IMR-90 (cell line): ENCODE measurements around the gene FAM221A. TPM values are rescaled to one million over a fixed set of nuclear protein-coding genes. Genes with fewer than 3 reads are reported as not detected.

Experiments
- ATAC-seq: fragments of 200-7000 bp; cut with Tn5 transposase; 2 replicates; pipeline ENCODE4 v1.9.1; 2020; ENCODE audit warnings: low read depth, mild to moderate bottlenecking, moderate library complexity
- BruUV-seq: library from RNA; stranded (reverse); fragments of 400-500 nt; replicated peaks from 2 replicates; lab custom pipeline; 2021; lab: Mats Ljungman, UMichigan
- CTCF ChIA-PET: fragments of 300-600 bp; formaldehyde crosslinking; extraction: SDS; loops from one replicate; lab custom pipeline; 2021; ENCODE audit warnings: antibody characterized with exemption; lab: Yijun Ruan, JAX
- POLR2A ChIA-PET: fragments of 300-600 bp; sonication (Branson Sonifier 250); formaldehyde crosslinking; loops from one replicate; lab custom pipeline; 2022; ENCODE audit warnings: antibody characterized with exemption; ENCODE audit not compliant: unreplicated experiment; lab: Charles Lee
- DNase-seq: peaks from one replicate; pipeline ENCODE4 v3.0.0; 2013
- H2AFZ ChIP-seq: replicated peaks from 2 replicates; pipeline ENCODE3; 2013; ENCODE audit warnings: low read length, mild to moderate bottlenecking; ENCODE audit not compliant: poor library complexity
- H2AK5ac ChIP-seq: 2 replicates; pipeline ENCODE4 v1.6.1; 2013; ENCODE audit warnings: low read depth, low read length, inconsistent platforms
- H2AK9ac ChIP-seq: replicated peaks from 2 replicates; pipeline ENCODE3; 2013; ENCODE audit warnings: mild to moderate bottlenecking, low read depth, low read length, moderate library complexity; ENCODE audit not compliant: poor library complexity
- H2BK120ac ChIP-seq: 2 replicates; pipeline ENCODE4 v1.6.1; 2013; ENCODE audit warnings: low read depth, low read length, inconsistent platforms
- H2BK15ac ChIP-seq: 3 replicates; pipeline ENCODE4 v1.6.1; 2013; ENCODE audit warnings: low read depth, low read length, inconsistent platforms
- H2BK20ac ChIP-seq: 2 replicates; pipeline ENCODE4 v1.6.1; 2013; ENCODE audit warnings: low read depth, mild to moderate bottlenecking, inconsistent platforms, low read length, moderate library complexity
- H2BK5ac ChIP-seq: 2 replicates; pipeline ENCODE4 v1.6.1; 2013; ENCODE audit warnings: mild to moderate bottlenecking, low read depth, low read length, inconsistent platforms; ENCODE audit not compliant: poor library complexity, severe bottlenecking
- H3K14ac ChIP-seq: replicated peaks from 2 replicates; pipeline ENCODE4 v1.6.1; 2013; ENCODE audit warnings: low read depth, low read length, inconsistent platforms
- H3K18ac ChIP-seq: 2 replicates; pipeline ENCODE4 v1.6.1; 2013; ENCODE audit warnings: low read depth, low read length, control low read depth
- H3K23ac ChIP-seq: 2 replicates; pipeline ENCODE4 v1.6.1; 2013; ENCODE audit warnings: low read depth, low read length, inconsistent platforms
- H3K27ac ChIP-seq: 2 replicates; pipeline ENCODE4 v1.5.1; 2013; ENCODE audit warnings: mild to moderate bottlenecking, control low read depth, low read length; ENCODE audit not compliant: insufficient read depth
- H3K27me3 ChIP-seq: 2 replicates; pipeline ENCODE4 v1.6.1; 2013; ENCODE audit warnings: low read length; ENCODE audit not compliant: control insufficient read depth, insufficient read depth
- H3K36me3 ChIP-seq: 2 replicates; pipeline ENCODE4 v1.6.1; 2013; ENCODE audit warnings: low read length, mixed read lengths; ENCODE audit not compliant: control insufficient read depth, insufficient read depth
- H3K4ac ChIP-seq: 2 replicates; pipeline ENCODE4 v1.6.1; 2013; ENCODE audit warnings: low read depth, low read length, inconsistent platforms
- H3K4me1 ChIP-seq: 2 replicates; pipeline ENCODE4 v1.6.1; 2013; ENCODE audit warnings: low read length, mixed read lengths; ENCODE audit not compliant: control insufficient read depth, insufficient read depth
- H3K4me2 ChIP-seq: 2 replicates; pipeline ENCODE4 v1.6.1; 2013; ENCODE audit warnings: low read depth, mild to moderate bottlenecking, control low read depth, low read length, moderate library complexity
- H3K4me3 ChIP-seq: 2 replicates; pipeline ENCODE4 v1.5.1; 2013; ENCODE audit warnings: low read depth, mild to moderate bottlenecking, control low read depth, low read length, moderate library complexity; ENCODE audit not compliant: insufficient read depth
- H3K56ac ChIP-seq: 2 replicates; pipeline ENCODE4 v1.6.1; 2013; ENCODE audit warnings: low read length, inconsistent platforms; ENCODE audit not compliant: insufficient read depth; ENCODE audit errors: extremely low read depth
- H3K79me1 ChIP-seq, 2 experiments: 2 replicates each; pipeline ENCODE4 v1.6.1; 2013; ENCODE audit warnings: low read length in 2 of 2, inconsistent platforms in 1 of 2, low read depth in 1 of 2
- H3K9ac ChIP-seq: 2 replicates; pipeline ENCODE4 v1.6.1; 2013; ENCODE audit warnings: low read depth, low read length, control low read depth
- H3K9me1 ChIP-seq: 2 replicates; pipeline ENCODE4 v1.6.1; 2013; ENCODE audit warnings: low read length, inconsistent platforms; ENCODE audit not compliant: insufficient read depth
- H3K9me3 ChIP-seq: 2 replicates; pipeline ENCODE4 v1.6.1; 2013; ENCODE audit warnings: low read length; ENCODE audit not compliant: control insufficient read depth, insufficient read depth
- H4K20me1 ChIP-seq: 2 replicates; pipeline ENCODE4 v1.6.1; 2013; ENCODE audit warnings: low read length, inconsistent platforms; ENCODE audit not compliant: insufficient read depth
- H4K5ac ChIP-seq: 2 replicates; pipeline ENCODE4 v1.6.1; 2013; ENCODE audit warnings: mild to moderate bottlenecking, low read depth, low read length, control low read depth
- H4K8ac ChIP-seq, 2 experiments: 2 replicates each; pipeline ENCODE4 v1.6.1; 2013; ENCODE audit warnings: low read depth in 2 of 2, low read length in 2 of 2, control low read depth in 1 of 2, inconsistent platforms in 1 of 2
- H4K91ac ChIP-seq: 2 replicates; pipeline ENCODE4 v1.6.1; 2013; ENCODE audit warnings: low read depth, low read length, inconsistent platforms; ENCODE audit not compliant: insufficient read depth
- CEBPB ChIP-seq: IDR thresholded peaks from 2 replicates; pipeline ENCODE4 v1.6.1; 2012; ENCODE audit warnings: low read depth, low read length, improper control_type of control experiment
- POLR2A ChIP-seq: IDR thresholded peaks from 2 replicates; pipeline ENCODE4 v1.6.1; 2012; ENCODE audit warnings: mild to moderate bottlenecking, low read depth, low read length
- RAD21 ChIP-seq: IDR thresholded peaks from 2 replicates; pipeline ENCODE4 v1.6.1; 2012; ENCODE audit warnings: low read length, improper control_type of control experiment
- RCOR1 ChIP-seq: IDR thresholded peaks from 2 replicates; pipeline ENCODE4 v1.6.1; 2012; ENCODE audit warnings: mild to moderate bottlenecking, low read length, improper control_type of control experiment; ENCODE audit not compliant: insufficient replicate concordance
- SMC3 ChIP-seq: fragments of 150-350 bp; IDR thresholded peaks from 2 replicates; pipeline ENCODE4 v1.6.1; 2016; ENCODE audit warnings: low read depth, mild to moderate bottlenecking, antibody characterized with exemption, low read length, moderate library complexity
- dilution Hi-C: fragments of 300-500 bp; cut with HindIII; formaldehyde crosslinking; loops from one replicate; pipeline ENCODE4 v1.14.3; 2018; ENCODE audit warnings: low sequenced_read_pairs; ENCODE audit not compliant: unreplicated experiment
- in situ Hi-C: fragments of 300-500 bp; cut with MboI; formaldehyde crosslinking; loops from 3 replicates; pipeline ENCODE4 v1.14.3; 2019; ENCODE audit warnings: low sequenced_read_pairs, inconsistent platforms, mixed read lengths
- intact Hi-C: fragments of 100-400 bp; cut with micrococcal nuclease; formaldehyde crosslinking; loops from 2 replicates; pipeline ENCODE4 v1.10.0; 2022
- polyA plus RNA-seq, 3 experiments: library from polyadenylated mRNA; depleted of rRNA; stranded (reverse); fragments of >200 nt; gene quantifications; 2 replicates each; pipeline ENCODE4 v1.2.3, GENCODE V29; 2012; ENCODE audit warnings: low replicate concordance in 1 of 3
- total RNA-seq: library from RNA; depleted of rRNA; stranded (reverse); fragments of >200 nt; gene quantifications from 2 replicates; pipeline ENCODE4 v1.2.3, GENCODE V29; 2012
- TF ChIP-seq, protein P1 (sequence below): fragments of 150-350 bp; IDR thresholded peaks from 2 replicates; pipeline ENCODE4 v1.6.1; 2017; ENCODE audit warnings: mild to moderate bottlenecking, antibody characterized with exemption, low read length, low read depth

FAM221A gene
- total and polyA plus RNA-seq, 2 of the 4 experiments (the other 2 are of a cell fraction): 1.1 to 2.1 TPM

DNA sequence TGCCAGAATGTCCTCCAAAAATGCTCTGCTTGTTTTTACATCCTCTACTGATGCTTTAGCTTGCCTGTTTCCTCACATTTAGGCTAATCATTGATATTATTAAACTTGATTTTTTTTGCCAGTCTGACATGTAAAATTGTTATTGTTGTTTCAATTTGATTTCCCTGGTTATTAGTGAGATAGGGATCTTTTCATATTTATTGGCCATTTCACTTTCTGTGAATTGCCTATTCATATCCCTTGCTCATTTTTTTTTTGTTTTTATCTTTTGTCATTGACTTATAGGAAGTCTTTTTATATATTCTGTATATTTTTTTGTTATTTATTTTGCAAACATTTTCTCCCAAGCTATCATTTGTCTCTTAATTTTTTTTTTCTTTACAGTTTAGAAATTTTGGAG, 13.2 kb downstream of the FAM221A start:
- no peak for TF ChIP-seq RCOR1
- TF ChIP-seq, protein P1, sequence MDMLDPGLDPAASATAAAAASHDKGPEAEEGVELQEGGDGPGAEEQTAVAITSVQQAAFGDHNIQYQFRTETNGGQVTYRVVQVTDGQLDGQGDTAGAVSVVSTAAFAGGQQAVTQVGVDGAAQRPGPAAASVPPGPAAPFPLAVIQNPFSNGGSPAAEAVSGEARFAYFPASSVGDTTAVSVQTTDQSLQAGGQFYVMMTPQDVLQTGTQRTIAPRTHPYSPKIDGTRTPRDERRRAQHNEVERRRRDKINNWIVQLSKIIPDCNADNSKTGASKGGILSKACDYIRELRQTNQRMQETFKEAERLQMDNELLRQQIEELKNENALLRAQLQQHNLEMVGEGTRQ: no peak
- no peak for TF ChIP-seq RAD21
- TF ChIP-seq SMC3: no peak
- TF ChIP-seq CEBPB: no peak
- no peak for TF ChIP-seq POLR2A
- in situ Hi-C loops: no loop called here

More for the DNA sequence above, 13.2 kb downstream of the FAM221A start:
- no peak overlapping the region for H2BK5ac ChIP-seq
- H2AK9ac ChIP-seq: no peak overlapping the region
- H3K27ac ChIP-seq: no peak overlapping the region
- H3K56ac ChIP-seq: no peak overlapping the region
- H3K79me1 ChIP-seq: no peaks in the 10 kb centered on the region
- H3K4me1 ChIP-seq: no peaks in the 10 kb centered on the region
- no peak overlapping the region for H2AFZ ChIP-seq
- no peak overlapping the region for H3K18ac ChIP-seq
- no peak overlapping the region for H2BK15ac ChIP-seq
- H2BK120ac ChIP-seq: no peak overlapping the region
- H3K4me3 ChIP-seq: no peak overlapping the region
- ChIA-PET CTCF (no interaction called here), POLR2A (no interaction called here)
- H3K4ac ChIP-seq: no peak overlapping the region
- dilution Hi-C loops (no loop called here), intact Hi-C loops (no loop called here)
- no peak overlapping the region for H3K4me2 ChIP-seq
- H2BK20ac ChIP-seq: no peak overlapping the region
- H3K27me3 ChIP-seq: no peaks in the 10 kb centered on the region
- ATAC-seq: no peak
- no peaks in the 10 kb centered on the region for H3K36me3 ChIP-seq
- no peak overlapping the region for H4K91ac ChIP-seq
- no peak overlapping the region for H3K9ac ChIP-seq
- H4K5ac ChIP-seq: no peak overlapping the region
- no TSS peak for BruUV-seq
- no peaks in the 10 kb centered on the region for H3K9me3 ChIP-seq
- no peak overlapping the region for H2AK5ac ChIP-seq
- no peaks in the 10 kb centered on the region for H4K20me1 ChIP-seq
- H3K9me1 ChIP-seq: no peaks in the 10 kb centered on the region
- no peak for DNase-seq
- H3K23ac ChIP-seq: no peak overlapping the region
- H4K8ac ChIP-seq: no peak overlapping the region
- no peak overlapping the region for H3K14ac ChIP-seq
